Stimulated activated CD4-positive, alpha-beta T cell treated with anti-CD3 and anti-CD28 coated beads, Interleukin-12 subunit alpha, Interleukin-12 subunit beta, amount 100 ng/mL, for 48 hours (primary cell): ENCODE data around the gene CCDC154.

Experiments
- DNase-seq, 3 donors: peaks; one replicate each; pipeline ENCODE4 v3.0.0-alpha.2; 2020; ENCODE audit warnings: low read depth in 2 of 3, low spot score in 1 of 3

Gene CCDC154

GRCh38 chr16:1397779-1398178, 46.6 kb downstream of the CCDC154 start:
- DNase-seq: no peak

DNA sequence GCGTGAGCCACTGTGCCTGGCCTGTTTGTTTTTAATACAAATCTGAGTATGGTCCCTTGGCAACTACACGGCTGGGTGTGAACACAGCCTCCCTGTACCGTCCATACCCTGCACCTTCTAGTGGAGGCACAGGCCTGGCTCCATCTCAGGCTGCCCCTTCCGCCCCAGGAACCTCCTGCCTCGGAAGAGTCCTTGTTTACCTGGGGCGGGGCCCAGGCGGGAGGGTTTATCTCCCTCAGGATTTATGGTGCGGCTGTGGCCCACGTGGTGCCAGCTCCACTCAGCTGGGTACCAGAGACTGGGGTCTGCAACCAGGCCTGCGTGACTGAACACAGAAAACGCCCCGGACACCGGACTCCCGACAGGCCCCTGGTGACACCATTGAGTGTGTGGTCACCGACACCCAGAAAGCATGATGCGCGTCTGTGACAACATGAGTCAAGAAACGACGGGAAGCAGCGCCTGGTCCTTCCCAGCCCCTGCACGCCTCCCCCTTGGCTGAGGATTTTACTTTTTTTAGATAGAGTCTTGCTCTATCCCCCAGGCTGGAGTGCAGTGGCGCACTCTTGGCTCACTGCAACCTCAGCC, 48.8 kb downstream of the CCDC154 start:
- DNase-seq: no peak

GRCh38 chr16:1394367-1394951, 49.9 kb downstream of the CCDC154 start:
- no peak for DNase-seq

- DNase-seq: no peak
Measured at GRCh38 chr16:1393613-1394176, 50.7 kb downstream of the CCDC154 start.

DNA sequence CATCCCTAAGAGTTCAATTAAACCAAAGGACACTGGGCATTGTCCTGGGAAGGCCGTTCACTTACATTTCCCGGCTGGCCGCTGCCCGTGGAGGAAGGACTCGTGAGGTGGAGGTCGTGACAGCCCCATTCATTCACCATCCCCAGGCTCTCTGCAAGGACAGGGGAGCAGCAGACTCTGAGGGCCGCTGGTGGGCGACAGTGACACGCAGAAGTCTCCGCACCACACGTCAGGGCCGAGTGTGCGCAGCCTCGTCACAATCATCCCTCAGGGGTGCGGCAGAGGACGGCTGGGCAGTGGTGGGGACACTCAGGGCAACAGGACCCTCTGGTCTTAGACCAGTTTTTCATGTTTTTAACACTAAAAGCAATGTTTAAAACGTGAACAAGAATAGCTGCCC, 51.5 kb downstream of the CCDC154 start:
- no peak for DNase-seq

DNA sequence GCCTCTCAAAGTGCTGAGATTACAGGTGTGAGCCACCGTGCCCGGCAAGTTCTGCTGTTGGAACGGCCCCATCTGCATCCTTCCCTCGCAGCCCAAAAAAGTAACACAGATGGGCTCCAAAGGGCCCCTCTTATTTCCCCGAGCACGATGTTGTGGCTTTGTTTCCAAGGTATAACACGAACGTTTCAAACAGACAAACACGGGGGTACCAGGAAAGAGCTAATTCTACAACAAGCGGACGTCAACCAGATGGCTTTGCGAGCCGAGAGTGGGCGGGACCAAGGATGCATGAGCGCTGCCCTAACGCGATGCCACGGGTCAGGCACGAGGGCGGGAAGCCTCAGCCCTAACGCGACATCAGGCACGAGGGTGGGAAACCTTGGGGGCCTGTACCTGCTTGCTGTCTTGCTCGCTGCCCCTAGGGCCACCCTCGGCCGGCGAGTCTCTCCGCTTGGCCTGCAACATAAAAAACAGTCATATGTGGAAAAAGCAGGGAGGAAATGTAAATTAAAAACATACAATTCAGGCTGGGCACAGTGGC, 54.0 kb downstream of the CCDC154 start:
- DNase-seq: no peak

DNA sequence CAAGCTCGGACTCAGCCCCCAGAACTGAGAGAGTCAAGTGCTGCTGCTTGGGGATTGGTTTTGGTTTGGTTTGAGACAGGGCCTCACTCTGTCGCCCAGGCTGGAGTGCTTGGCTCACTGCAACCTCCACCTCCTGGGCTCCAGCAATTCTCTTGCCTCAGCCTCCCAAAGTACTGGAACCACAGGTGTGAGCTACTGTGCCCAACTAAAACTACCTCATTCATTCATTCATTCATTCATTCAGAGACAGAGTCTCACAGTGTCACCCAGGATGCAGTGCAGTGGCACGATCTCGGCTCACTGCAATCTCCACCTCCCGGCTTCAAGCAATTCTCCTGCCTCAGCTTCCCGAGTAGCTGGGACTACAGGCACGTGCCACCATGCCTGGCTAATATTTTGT, 54.6 kb downstream of the CCDC154 start:
- DNase-seq: no peak

DNA sequence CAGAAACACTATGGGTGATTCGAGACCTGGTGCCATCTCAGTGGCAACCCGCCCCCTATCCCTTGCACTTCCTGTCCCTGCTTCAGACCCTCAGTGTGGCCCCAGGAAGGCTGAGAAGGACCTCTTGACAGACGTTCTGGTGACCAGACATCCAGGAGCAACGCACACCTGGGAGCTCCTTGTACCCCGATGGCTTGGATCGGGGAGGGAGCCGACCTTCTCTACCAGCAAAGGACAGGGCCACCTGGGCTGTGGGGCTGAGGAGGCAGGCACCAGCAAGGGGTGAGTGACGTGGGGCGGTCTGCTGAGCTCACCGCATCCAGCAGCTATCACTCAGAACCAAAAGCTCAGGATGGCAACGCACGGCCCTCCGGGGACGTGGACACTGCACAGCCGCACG, 57.0 kb downstream of the CCDC154 start:
- no peak for DNase-seq

GRCh38 chr16:1385232-1385631, 59.1 kb downstream of the CCDC154 start:
- DNase-seq: no peak
